PC-9 (cell line): ENCODE data around the gene GRID2. TPM values are rescaled to one million over a fixed set of nuclear protein-coding genes. Genes with fewer than 3 reads are reported as not detected.

Experiments used
- BruUV-seq: library from RNA; stranded (reverse); fragments of 400-500 nt; replicated peaks from 2 replicates; lab custom pipeline; 2021; lab: Mats Ljungman, UMichigan
- CTCF ChIA-PET: fragments of 300-600 bp; sonication (Branson Sonifier 250); formaldehyde crosslinking; loops from one replicate; lab custom pipeline; 2022; ENCODE audit warnings: antibody characterized with exemption; lab: Charles Lee
- POLR2A ChIA-PET: fragments of 300-600 bp; sonication (Branson Sonifier 250); formaldehyde crosslinking; loops from one replicate; lab custom pipeline; 2022; ENCODE audit warnings: antibody characterized with exemption; ENCODE audit not compliant: unreplicated experiment; lab: Charles Lee
- DNase-seq, 2 experiments: peaks; one replicate each; pipeline versions ENCODE4 v3.0.0 to v3.0.0-alpha.2; 2015 to 2022; ENCODE audit warnings: mixed read lengths in 1 of 2
- H2AFZ ChIP-seq: fragments of 200-600 bp; sonication (generic); 2 replicates; pipeline ENCODE4 v1.8.1; 2017; ENCODE audit warnings: antibody characterized with exemption
- H3F3A ChIP-seq: fragments of 200-600 bp; sonication (generic); 2 replicates; pipeline ENCODE4 v1.8.1; 2017; ENCODE audit warnings: antibody characterized with exemption, mild to moderate bottlenecking, low read depth; ENCODE audit not compliant: insufficient read depth
- H3K27ac ChIP-seq: fragments of 200-600 bp; sonication (generic); 2 replicates; pipeline ENCODE4 v1.6.1; 2016; ENCODE audit warnings: mixed run types
- H3K27me3 ChIP-seq: fragments of 200-600 bp; sonication (generic); 2 replicates; pipeline ENCODE4 v1.6.1; 2016; ENCODE audit warnings: low read depth, mixed run types; ENCODE audit not compliant: insufficient read depth
- H3K36me3 ChIP-seq: fragments of 200-600 bp; sonication (generic); 2 replicates; pipeline ENCODE4 v1.6.1; 2016; ENCODE audit warnings: low read depth, mixed run types
- H3K4me1 ChIP-seq: fragments of 200-600 bp; sonication (generic); replicated peaks from 2 replicates; pipeline ENCODE4 v1.6.1; 2016; ENCODE audit warnings: mixed run types; ENCODE audit not compliant: insufficient read depth
- H3K4me2 ChIP-seq: fragments of 200-600 bp; sonication (generic); 2 replicates; pipeline ENCODE4 v1.6.1; 2017; ENCODE audit warnings: mixed run types
- H3K4me3 ChIP-seq: fragments of 200-600 bp; sonication (generic); 2 replicates; pipeline ENCODE4 v1.6.1; 2016; ENCODE audit warnings: mixed run types
- H3K79me2 ChIP-seq: fragments of 200-600 bp; sonication (generic); 2 replicates; pipeline ENCODE4 v1.6.1; 2017; ENCODE audit warnings: low read depth, mixed run types
- H3K9me2 ChIP-seq: fragments of 200-600 bp; sonication (generic); 2 replicates; pipeline ENCODE4 v1.8.1; 2017; ENCODE audit warnings: mild to moderate bottlenecking; ENCODE audit not compliant: insufficient read depth
- H3K9me3 ChIP-seq: fragments of 200-600 bp; sonication (generic); 2 replicates; pipeline ENCODE4 v1.8.1; 2016; ENCODE audit warnings: low read depth; ENCODE audit not compliant: insufficient read depth
- H4K20me1 ChIP-seq: fragments of 200-600 bp; sonication (generic); 2 replicates; pipeline ENCODE4 v1.8.1; 2017; ENCODE audit not compliant: insufficient read depth
- CTCF ChIP-seq: fragments of 200-600 bp; sonication (generic); conservative IDR thresholded peaks from 2 replicates; pipeline ENCODE4 v1.6.1; 2017; ENCODE audit warnings: mixed run types, antibody characterized with exemption, mild to moderate bottlenecking, moderate library complexity
- EZH2 ChIP-seq: fragments of 200-600 bp; sonication (generic); IDR thresholded peaks from 2 replicates; pipeline ENCODE4 v1.8.0; 2017; ENCODE audit warnings: antibody characterized with exemption, low read depth
- intact Hi-C: fragments of 100-400 bp; cut with micrococcal nuclease; formaldehyde crosslinking; loops from one replicate; pipeline ENCODE4 v1.10.0; 2022; ENCODE audit not compliant: unreplicated experiment
- total RNA-seq: library from RNA; stranded (reverse); gene quantifications from 2 replicates; pipeline ENCODE4 v1.2.3, GENCODE V29; 2021

The GRID2 gene
- total RNA-seq, 1 experiment from 2014 or later: not detected

GRCh38 chr4:92359491-92359890 is 55.7 kb downstream of the GRID2 start:
- Histone ChIP-seq H3K9me2 (no peaks in the 10 kb centered on the region), H3K36me3 (no peaks in the 10 kb centered on the region), H3K9me3 (no peaks in the 10 kb centered on the region), H3K4me1 (no peaks in the 10 kb centered on the region), H3K79me2 (no peaks in the 10 kb centered on the region), H3K27ac (no peak overlapping the region), H3K4me3 (no peak overlapping the region), H2AFZ (no peak overlapping the region), H3K4me2 (no peak overlapping the region), H3F3A (no peaks in the 10 kb centered on the region), H3K27me3 (no peaks in the 10 kb centered on the region), H4K20me1 (no peaks in the 10 kb centered on the region)
- no peak for DNase-seq
- BruUV-seq: no TSS peak
- TF ChIP-seq CTCF (no peak), EZH2 (no peak)
- intact Hi-C loops: no loop called here
- ChIA-PET CTCF (no interaction called here), POLR2A (no interaction called here)

GRCh38 chr4:92362028-92362427 is 58.3 kb downstream of the GRID2 start:
- Histone ChIP-seq H3K27me3 (no peaks in the 10 kb centered on the region), H3F3A (no peaks in the 10 kb centered on the region), H3K36me3 (no peaks in the 10 kb centered on the region), H3K4me1 (no peaks in the 10 kb centered on the region), H3K4me2 (no peak overlapping the region), H3K9me2 (no peaks in the 10 kb centered on the region), H3K79me2 (no peaks in the 10 kb centered on the region), H4K20me1 (no peaks in the 10 kb centered on the region), H2AFZ (no peak overlapping the region), H3K9me3 (no peaks in the 10 kb centered on the region), H3K27ac (no peak overlapping the region), H3K4me3 (no peak overlapping the region)
- DNase-seq: no peak
- no peak for TF ChIP-seq CTCF
- no peak for TF ChIP-seq EZH2
- CTCF ChIA-PET: no interaction called here
- intact Hi-C loops: no loop called here
- POLR2A ChIA-PET: no interaction called here
- BruUV-seq: no TSS peak

- intact Hi-C loops: no loop called here
- no peak overlapping the region for H3K27ac ChIP-seq
- H3K9me2 ChIP-seq: no peaks in the 10 kb centered on the region
- no TSS peak for BruUV-seq
- no peak overlapping the region for H3K4me3 ChIP-seq
- H3K79me2 ChIP-seq: no peaks in the 10 kb centered on the region
- no peak overlapping the region for H2AFZ ChIP-seq
- no peak for DNase-seq
- no peaks in the 10 kb centered on the region for H3F3A ChIP-seq
- H3K27me3 ChIP-seq: no peaks in the 10 kb centered on the region
- H3K9me3 ChIP-seq: no peaks in the 10 kb centered on the region
- H3K36me3 ChIP-seq: no peaks in the 10 kb centered on the region
- H4K20me1 ChIP-seq: no peaks in the 10 kb centered on the region
- POLR2A ChIA-PET: no interaction called here
- no peak overlapping the region for H3K4me2 ChIP-seq
- CTCF ChIA-PET: no interaction called here
- TF ChIP-seq CTCF (no peak), EZH2 (no peak)
- no peaks in the 10 kb centered on the region for H3K4me1 ChIP-seq
Observed at GRCh38 chr4:92368653-92369052, 64.9 kb downstream of the GRID2 start.
